Neural cell (in vitro differentiated cells): Measurements from ENCODE around the gene COL8A1. TPM values are rescaled to one million over a fixed set of nuclear protein-coding genes. Genes with fewer than 3 reads are reported as not detected.

ENCODE experiments used
- H2AFZ ChIP-seq: fragments of 200-600, 300-800 bp; sonication (generic), shearing (Covaris generic); 2 replicates; pipeline ENCODE4 v1.6.0; 2014; ENCODE audit warnings: low read depth, mild to moderate bottlenecking, antibody characterized with exemption, low read length, moderate library complexity
- H3F3A ChIP-seq: fragments of 200-600 bp; shearing (Covaris generic); 2 replicates; pipeline ENCODE4 v1.6.1; 2016; ENCODE audit warnings: mild to moderate bottlenecking, moderate library complexity, mixed read lengths, antibody characterized with exemption, low read length; ENCODE audit not compliant: insufficient read depth, poor library complexity, severe bottlenecking
- H3K27ac ChIP-seq: fragments of 200-600, 300-800 bp; sonication (generic), shearing (Covaris generic); 2 replicates; pipeline ENCODE4 v1.5.1; 2014; ENCODE audit warnings: mild to moderate bottlenecking, low read length, moderate library complexity
- H3K27me3 ChIP-seq: fragments of 300-800, 200-600 bp; sonication (generic), shearing (Covaris generic); 2 replicates; pipeline ENCODE4 v1.6.0; 2014; ENCODE audit warnings: mild to moderate bottlenecking, low read depth, low read length, moderate library complexity; ENCODE audit not compliant: insufficient read depth
- H3K36me3 ChIP-seq: fragments of 300-800, 200-600 bp; sonication (generic), shearing (Covaris generic); 2 replicates; pipeline ENCODE4 v1.5.1; 2014; ENCODE audit warnings: mild to moderate bottlenecking, antibody characterized with exemption, low read length, moderate library complexity; ENCODE audit not compliant: insufficient read depth
- H3K4me2 ChIP-seq: fragments of 300-800, 200-600 bp; sonication (generic), shearing (Covaris generic); 2 replicates; pipeline ENCODE4 v1.6.0; 2014; ENCODE audit warnings: mild to moderate bottlenecking, low read length
- H3K4me3 ChIP-seq: fragments of 300-800, 200-600 bp; sonication (generic), shearing (Covaris generic); 2 replicates; pipeline ENCODE4 v1.5.1; 2014; ENCODE audit warnings: mild to moderate bottlenecking, low read length, moderate library complexity
- H3K79me2 ChIP-seq: fragments of 200-600 bp; shearing (Covaris generic); replicated peaks from 2 replicates; pipeline ENCODE4 v1.6.0; 2014; ENCODE audit warnings: mild to moderate bottlenecking, low read length, moderate library complexity; ENCODE audit not compliant: insufficient read depth
- H3K9ac ChIP-seq: fragments of 300-800, 200-600 bp; sonication (generic), shearing (Covaris generic); 2 replicates; pipeline ENCODE4 v1.6.1; 2016; ENCODE audit warnings: mild to moderate bottlenecking, low read length, mixed read lengths
- H3K9me2 ChIP-seq: fragments of 200-600 bp; shearing (Covaris generic); 2 replicates; pipeline ENCODE4 v1.6.1; 2016; ENCODE audit warnings: mild to moderate bottlenecking, low read length, mixed read lengths; ENCODE audit not compliant: insufficient read depth
- H3K9me3 ChIP-seq: fragments of 200-600, 300-800 bp; sonication (generic), shearing (Covaris generic); 2 replicates; pipeline ENCODE4 v1.6.1; 2016; ENCODE audit warnings: mild to moderate bottlenecking, mixed run types, low read length, moderate library complexity, mixed read lengths
- H4K20me1 ChIP-seq: fragments of 200-600 bp; shearing (Covaris generic); 2 replicates; pipeline ENCODE4 v1.6.1; 2016; ENCODE audit warnings: mild to moderate bottlenecking, mixed run types; ENCODE audit not compliant: insufficient read depth
- EP300 ChIP-seq: fragments of 450-650 bp; conservative IDR thresholded peaks from 2 replicates; pipeline ENCODE4 v1.6.1; 2014; ENCODE audit warnings: antibody characterized with exemption, mild to moderate bottlenecking, moderate library complexity; ENCODE audit not compliant: poor library complexity, severe bottlenecking
- EZH2 ChIP-seq: fragments of 200-600, 300-800 bp; shearing (Covaris generic), sonication (generic); IDR thresholded peaks from 2 replicates; pipeline ENCODE4 v1.6.1; 2014; ENCODE audit warnings: antibody characterized with exemption, low read length, borderline replicate concordance, mild to moderate bottlenecking; ENCODE audit not compliant: insufficient read depth, poor library complexity, severe bottlenecking
- MXI1 ChIP-seq: fragments of 450-650 bp; conservative IDR thresholded peaks from 2 replicates; pipeline ENCODE4 v1.6.1; 2014; ENCODE audit warnings: antibody characterized with exemption, mild to moderate bottlenecking; ENCODE audit not compliant: poor library complexity, severe bottlenecking
- POLR2AphosphoS5 ChIP-seq: IDR thresholded peaks from 2 replicates; pipeline ENCODE4 v1.6.1; 2012
- RAD21 ChIP-seq: fragments of 450-650 bp; conservative IDR thresholded peaks from 2 replicates; pipeline ENCODE4 v1.6.1; 2014; ENCODE audit warnings: antibody characterized with exemption, mild to moderate bottlenecking, moderate library complexity
- SMC3 ChIP-seq: fragments of 450-650 bp; conservative IDR thresholded peaks from 2 replicates; pipeline ENCODE4 v1.6.1; 2014; ENCODE audit warnings: antibody characterized with exemption, mild to moderate bottlenecking, moderate library complexity; ENCODE audit not compliant: poor library complexity
- TAF1 ChIP-seq: IDR thresholded peaks from 2 replicates; pipeline ENCODE4 v1.6.1; 2012; ENCODE audit warnings: low read depth
- polyA plus RNA-seq: library from polyadenylated mRNA; depleted of rRNA; stranded (reverse); fragments of >200 nt; gene quantifications from 2 replicates; pipeline ENCODE4 v1.2.3, GENCODE V29; 2014
- TF ChIP-seq, protein P1 (sequence below): fragments of 450-650 bp; IDR thresholded peaks from 2 replicates; pipeline ENCODE4 v1.5.1; 2014; ENCODE audit warnings: antibody characterized with exemption, mild to moderate bottlenecking, moderate library complexity; ENCODE audit not compliant: poor library complexity, severe bottlenecking
- TF ChIP-seq, protein P2 (sequence below): IDR thresholded peaks from 2 replicates; pipeline ENCODE4 v1.6.1; 2012; ENCODE audit warnings: borderline replicate concordance

COL8A1 gene
- polyA plus RNA-seq, 1 donor from 2014 or later = 0.04 TPM

DNA sequence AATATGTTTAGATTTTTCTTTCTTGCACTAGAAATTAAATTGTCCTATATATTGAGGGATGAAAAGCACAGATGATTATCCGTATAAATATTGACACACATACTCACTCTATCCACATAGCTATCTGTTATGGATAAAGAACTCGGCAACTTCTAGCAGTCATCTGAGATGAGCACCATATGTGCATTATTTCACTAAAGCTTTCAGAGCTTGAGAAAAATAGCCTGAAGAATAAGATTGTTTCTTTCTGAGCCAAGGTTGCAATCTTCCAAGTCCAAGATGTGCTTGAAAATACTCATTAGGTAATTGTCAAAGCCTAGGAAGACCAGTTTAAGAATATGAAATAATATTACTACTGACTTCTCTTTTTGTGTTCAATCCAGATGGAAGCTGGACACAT lies 40.5 kb downstream of the COL8A1 start:
- Histone ChIP-seq H4K20me1 (no peaks in the 10 kb centered on the region), H3K27ac (no peak overlapping the region), H3F3A (no peaks in the 10 kb centered on the region), H3K4me3 (no peak overlapping the region), H2AFZ (no peak overlapping the region), H3K79me2 (no peaks in the 10 kb centered on the region), H3K4me2 (no peak overlapping the region), H3K9me3 (no peaks in the 10 kb centered on the region), H3K36me3 (no peaks in the 10 kb centered on the region), H3K9ac (no peak overlapping the region), H3K9me2 (no peaks in the 10 kb centered on the region), H3K27me3 (no peaks in the 10 kb centered on the region)
- TF ChIP-seq, protein P1, sequence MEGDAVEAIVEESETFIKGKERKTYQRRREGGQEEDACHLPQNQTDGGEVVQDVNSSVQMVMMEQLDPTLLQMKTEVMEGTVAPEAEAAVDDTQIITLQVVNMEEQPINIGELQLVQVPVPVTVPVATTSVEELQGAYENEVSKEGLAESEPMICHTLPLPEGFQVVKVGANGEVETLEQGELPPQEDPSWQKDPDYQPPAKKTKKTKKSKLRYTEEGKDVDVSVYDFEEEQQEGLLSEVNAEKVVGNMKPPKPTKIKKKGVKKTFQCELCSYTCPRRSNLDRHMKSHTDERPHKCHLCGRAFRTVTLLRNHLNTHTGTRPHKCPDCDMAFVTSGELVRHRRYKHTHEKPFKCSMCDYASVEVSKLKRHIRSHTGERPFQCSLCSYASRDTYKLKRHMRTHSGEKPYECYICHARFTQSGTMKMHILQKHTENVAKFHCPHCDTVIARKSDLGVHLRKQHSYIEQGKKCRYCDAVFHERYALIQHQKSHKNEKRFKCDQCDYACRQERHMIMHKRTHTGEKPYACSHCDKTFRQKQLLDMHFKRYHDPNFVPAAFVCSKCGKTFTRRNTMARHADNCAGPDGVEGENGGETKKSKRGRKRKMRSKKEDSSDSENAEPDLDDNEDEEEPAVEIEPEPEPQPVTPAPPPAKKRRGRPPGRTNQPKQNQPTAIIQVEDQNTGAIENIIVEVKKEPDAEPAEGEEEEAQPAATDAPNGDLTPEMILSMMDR = no peak
- TF ChIP-seq EP300 (no peak), EZH2 (no peak), SMC3 (no peak), POLR2AphosphoS5 (no peak), RAD21 (no peak), MXI1 (no peak), TAF1 (no peak)
- TF ChIP-seq, protein P2, sequence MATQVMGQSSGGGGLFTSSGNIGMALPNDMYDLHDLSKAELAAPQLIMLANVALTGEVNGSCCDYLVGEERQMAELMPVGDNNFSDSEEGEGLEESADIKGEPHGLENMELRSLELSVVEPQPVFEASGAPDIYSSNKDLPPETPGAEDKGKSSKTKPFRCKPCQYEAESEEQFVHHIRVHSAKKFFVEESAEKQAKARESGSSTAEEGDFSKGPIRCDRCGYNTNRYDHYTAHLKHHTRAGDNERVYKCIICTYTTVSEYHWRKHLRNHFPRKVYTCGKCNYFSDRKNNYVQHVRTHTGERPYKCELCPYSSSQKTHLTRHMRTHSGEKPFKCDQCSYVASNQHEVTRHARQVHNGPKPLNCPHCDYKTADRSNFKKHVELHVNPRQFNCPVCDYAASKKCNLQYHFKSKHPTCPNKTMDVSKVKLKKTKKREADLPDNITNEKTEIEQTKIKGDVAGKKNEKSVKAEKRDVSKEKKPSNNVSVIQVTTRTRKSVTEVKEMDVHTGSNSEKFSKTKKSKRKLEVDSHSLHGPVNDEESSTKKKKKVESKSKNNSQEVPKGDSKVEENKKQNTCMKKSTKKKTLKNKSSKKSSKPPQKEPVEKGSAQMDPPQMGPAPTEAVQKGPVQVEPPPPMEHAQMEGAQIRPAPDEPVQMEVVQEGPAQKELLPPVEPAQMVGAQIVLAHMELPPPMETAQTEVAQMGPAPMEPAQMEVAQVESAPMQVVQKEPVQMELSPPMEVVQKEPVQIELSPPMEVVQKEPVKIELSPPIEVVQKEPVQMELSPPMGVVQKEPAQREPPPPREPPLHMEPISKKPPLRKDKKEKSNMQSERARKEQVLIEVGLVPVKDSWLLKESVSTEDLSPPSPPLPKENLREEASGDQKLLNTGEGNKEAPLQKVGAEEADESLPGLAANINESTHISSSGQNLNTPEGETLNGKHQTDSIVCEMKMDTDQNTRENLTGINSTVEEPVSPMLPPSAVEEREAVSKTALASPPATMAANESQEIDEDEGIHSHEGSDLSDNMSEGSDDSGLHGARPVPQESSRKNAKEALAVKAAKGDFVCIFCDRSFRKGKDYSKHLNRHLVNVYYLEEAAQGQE = no peak

DNA sequence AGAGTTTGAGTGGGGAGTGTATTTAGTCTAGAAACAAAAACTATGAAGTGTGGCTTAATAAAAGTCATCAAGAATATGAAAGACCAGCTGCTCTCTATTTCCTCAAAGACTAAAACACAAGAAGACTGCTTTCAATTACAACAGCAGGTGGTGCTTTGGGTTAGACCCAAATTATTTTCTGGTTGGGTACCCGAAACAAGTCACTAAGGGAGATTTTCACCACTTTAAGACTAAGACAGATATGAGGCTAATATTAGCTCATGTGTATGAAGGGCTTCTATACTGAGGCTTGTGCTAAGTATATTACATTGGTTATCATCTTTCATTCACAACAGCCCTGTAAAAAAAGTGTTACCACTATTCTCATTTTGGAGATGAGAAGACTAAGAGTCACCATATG lies 43.1 kb downstream of the COL8A1 start:
- Histone ChIP-seq H4K20me1 (no peaks in the 10 kb centered on the region), H3K9me3 (no peaks in the 10 kb centered on the region), H3K9ac (no peak overlapping the region), H3K79me2 (no peaks in the 10 kb centered on the region), H3F3A (no peaks in the 10 kb centered on the region), H3K27ac (no peak overlapping the region), H3K4me2 (no peak overlapping the region), H3K4me3 (no peak overlapping the region), H3K27me3 (no peaks in the 10 kb centered on the region), H3K9me2 (no peaks in the 10 kb centered on the region), H3K36me3 (no peaks in the 10 kb centered on the region), H2AFZ (no peak overlapping the region)
- TF ChIP-seq SMC3 (no peak), RAD21 (no peak), MXI1 (no peak), TAF1 (no peak), EP300 (no peak), EZH2 (no peak), POLR2AphosphoS5 (no peak)
- TF ChIP-seq, protein P2 = no peak
- TF ChIP-seq, protein P1 = no peak
